ENCODE data around the gene SLC22A31. TPM values are rescaled to one million over a fixed set of nuclear protein-coding genes. Genes with fewer than 3 reads are reported as not detected.

SLC22A31 gene
- total RNA-seq, 3 donors from 2014 or later (not counting 1 experiment from before 2014, with no cell fraction given): 0.75 TPM; not detected in 2

- no peaks in the 10 kb centered on the region for H3K36me3 Mint-ChIP-seq
- no peak overlapping the region for H3K4me3 Mint-ChIP-seq
- no peaks in the 10 kb centered on the region for H3K4me1 ChIP-seq (ENCODE audit: control insufficient read depth, insufficient read depth, low read length)
- 88% methylated on average over 7 of the region's 11 CpGs for WGBS (ENCODE audit: insufficient coverage)
- no peak for TF ChIP-seq CTCF (IDR thresholded peaks at IDR 0.05)
- peaks cover 3% of the 10 kb centered on the region for H3K9me3 ChIP-seq (ENCODE audit: control insufficient read depth, insufficient read depth, low read length)
- no peaks in the 10 kb centered on the region for H3K27me3 ChIP-seq (ENCODE audit: control insufficient read depth, insufficient read depth, low read length)
- no peaks in the 10 kb centered on the region for H3K27me3 Mint-ChIP-seq (ENCODE audit: low read depth in 2 of 2)
- H3K4me3 ChIP-seq (ENCODE audit: low read length): no peak overlapping the region
- no peaks in the 10 kb centered on the region for H3K9me3 Mint-ChIP-seq
- H3K4me1 Mint-ChIP-seq: no peaks in the 10 kb centered on the region
- intact Hi-C loops (cut with micrococcal nuclease): no loop called here
- H3K27ac Mint-ChIP-seq: peak overlapping the region in 1 of 2 donors; percentile 47
- H3K27ac ChIP-seq (ENCODE audit: low read length): no peak overlapping the region
- ATAC-seq: no peak
- H3K36me3 ChIP-seq (ENCODE audit: control insufficient read depth, insufficient read depth, low read length): peaks cover 22% of the 10 kb centered on the region
- DNase-seq: no peak
Observed at GRCh38 chr16:89147085-89147817, 53.1 kb downstream of the SLC22A31 start.

- DNase-seq (no peak), ATAC-seq (no peak)
- Mint-ChIP-seq H3K36me3 (no peaks in the 10 kb centered on the region), H3K9me3 (no peaks in the 10 kb centered on the region), H3K4me1 (no peaks in the 10 kb centered on the region), H3K27me3 (ENCODE audit: low read depth in 2 of 2) (no peaks in the 10 kb centered on the region), H3K4me3 (no peak overlapping the region), H3K27ac (no peak overlapping the region)
- peaks cover 3% of the 10 kb centered on the region for H3K9me3 ChIP-seq (ENCODE audit: control insufficient read depth, insufficient read depth, low read length)
- 96% methylated on average over 21 of the region's 21 CpGs for WGBS (ENCODE audit: insufficient coverage)
- no peak overlapping the region for H3K27ac ChIP-seq (ENCODE audit: low read length)
- H3K4me1 ChIP-seq (ENCODE audit: control insufficient read depth, insufficient read depth, low read length): no peaks in the 10 kb centered on the region
- no peak for TF ChIP-seq CTCF (IDR thresholded peaks at IDR 0.05)
- H3K4me3 ChIP-seq (ENCODE audit: low read length): no peak overlapping the region
- intact Hi-C loops (cut with micrococcal nuclease): no loop called here
- no peaks in the 10 kb centered on the region for H3K27me3 ChIP-seq (ENCODE audit: control insufficient read depth, insufficient read depth, low read length)
- peaks cover 24% of the 10 kb centered on the region for H3K36me3 ChIP-seq (ENCODE audit: control insufficient read depth, insufficient read depth, low read length)
Observed at GRCh38 chr16:89146211-89147005, 53.9 kb downstream of the SLC22A31 start.

Other genes with a start within 250 kb of the SLC22A31 start
- gene CBFA2T3, start 223.3 kb downstream of the SLC22A31 start, total RNA-seq: 1 to 10 TPM; 2.5 to 7.8 (median 4.2) TPM
- 10 to 100 TPM; 45.0 to 71.4 (median 51.6) TPM for gene ACSF3, start 106.7 kb downstream of the SLC22A31 start, total RNA-seq
- gene CDH15, start 28.8 kb downstream of the SLC22A31 start, total RNA-seq: under 1 TPM in 1 of 3 donors, not detected in 2; 0.20 TPM
- 10 to 100 TPM in 2 of 3 donors, 1 to 10 TPM in 1; 7.0 to 14.1 (median 11.8) TPM for gene ZNF778, start 17.2 kb upstream of the SLC22A31 start, total RNA-seq